Measurements from ENCODE around the gene RAX2.

- TF ChIP-seq EZH2 (IDR thresholded peaks at IDR 0.05) = no peak
- no peak for TF ChIP-seq POLR2AphosphoS5 (IDR thresholded peaks at IDR 0.05; ENCODE audit: borderline replicate concordance, low read depth, low read length)
- no peak for TF ChIP-seq FOXP2 (optimal IDR thresholded peaks at IDR 0.05; ENCODE audit: control extremely low read depth, extremely low read length, insufficient read depth)
Measured at GRCh38 chr19:3776479-3777040, 4.5 kb upstream of the RAX2 start.
